ENCODE data around the gene NIPA2.

NIPA2 gene

DNA sequence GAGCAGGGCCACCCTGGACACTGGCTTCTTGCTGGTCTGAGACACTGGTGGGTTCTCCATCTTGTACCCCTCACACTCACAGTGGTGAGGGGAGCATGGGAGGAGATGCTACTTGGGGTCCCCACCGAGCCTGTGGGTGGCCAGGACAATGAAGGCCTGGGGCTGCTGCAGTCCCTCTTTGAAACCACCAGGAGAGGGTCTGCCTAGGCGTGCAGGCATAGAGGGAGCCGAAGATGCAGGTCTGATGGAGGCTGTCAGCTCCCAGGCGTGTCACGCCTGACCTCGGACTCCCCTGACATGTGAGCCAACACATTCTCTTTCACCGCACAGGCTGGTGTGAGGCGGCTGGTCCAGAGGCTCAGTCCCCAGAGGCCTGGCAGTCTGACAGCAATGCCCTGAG lies 39.1 kb downstream of the NIPA2 start:
- no peak for DNase-seq (ENCODE audit: low read depth in 3 of 3)

DNA sequence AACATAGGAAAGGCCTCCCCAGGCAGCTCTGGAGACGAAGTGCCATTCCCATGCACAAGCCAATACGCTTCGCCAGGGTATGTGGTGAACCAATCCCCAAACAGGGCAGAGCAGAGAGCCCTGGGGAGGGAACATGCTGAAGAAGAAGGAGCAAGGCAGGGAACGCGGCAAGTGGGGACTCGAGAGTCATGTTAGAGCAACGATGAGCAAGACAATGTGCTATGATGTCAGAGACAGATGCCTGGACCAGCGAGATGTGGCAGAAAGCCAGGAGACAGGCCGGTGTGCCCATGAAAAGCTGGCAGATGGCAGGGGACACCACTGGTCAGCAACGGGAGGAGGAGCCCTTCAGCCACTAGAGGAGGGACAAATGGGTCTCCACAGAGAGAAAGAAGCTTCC lies 39.6 kb downstream of the NIPA2 start:
- no peak for DNase-seq (ENCODE audit: low read depth in 3 of 3)

DNA sequence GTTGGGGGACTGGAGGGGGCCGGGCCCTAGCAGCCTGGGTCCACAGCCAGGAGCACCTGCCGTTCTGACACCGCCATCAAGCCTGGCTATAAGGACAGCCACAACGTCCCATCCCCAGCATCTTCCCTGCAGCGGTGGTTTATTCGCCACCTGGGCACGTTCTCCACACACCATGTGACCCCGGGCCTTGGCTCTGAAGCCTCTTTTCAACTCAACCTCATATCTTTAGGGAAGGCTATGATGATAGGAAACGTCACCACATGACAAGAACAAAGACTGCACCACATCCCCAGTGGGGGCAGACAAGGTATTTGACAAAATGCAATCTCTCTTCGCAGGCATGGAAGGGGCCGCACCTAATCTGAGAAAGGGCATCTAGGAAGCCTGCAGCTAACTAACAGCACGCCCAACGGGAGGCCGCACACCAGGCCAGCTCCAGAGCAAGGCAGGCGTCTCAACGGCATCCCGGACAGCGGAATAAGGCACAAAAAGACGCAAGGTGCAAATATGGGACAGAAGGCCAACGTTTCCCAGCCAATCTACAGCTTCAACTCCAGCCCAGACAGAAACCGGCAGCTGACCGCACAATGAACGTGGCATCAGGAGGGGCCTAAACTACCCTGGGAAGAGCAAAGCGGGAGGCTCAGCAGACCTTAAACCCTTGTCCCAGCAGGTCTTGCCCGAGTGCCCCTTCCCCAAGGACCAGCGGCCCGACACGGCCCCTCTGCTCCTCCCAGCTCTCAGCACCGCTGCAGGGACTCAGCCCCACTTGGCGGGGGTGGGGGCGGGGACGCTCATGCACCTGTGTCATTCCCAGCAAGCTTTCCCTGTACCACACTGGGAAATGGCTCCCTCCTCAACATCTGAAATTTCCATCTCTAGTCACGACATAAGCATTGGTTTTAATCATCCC lies 41.9 kb downstream of the NIPA2 start:
- no peak for DNase-seq (ENCODE audit: low read depth in 3 of 3)

DNA sequence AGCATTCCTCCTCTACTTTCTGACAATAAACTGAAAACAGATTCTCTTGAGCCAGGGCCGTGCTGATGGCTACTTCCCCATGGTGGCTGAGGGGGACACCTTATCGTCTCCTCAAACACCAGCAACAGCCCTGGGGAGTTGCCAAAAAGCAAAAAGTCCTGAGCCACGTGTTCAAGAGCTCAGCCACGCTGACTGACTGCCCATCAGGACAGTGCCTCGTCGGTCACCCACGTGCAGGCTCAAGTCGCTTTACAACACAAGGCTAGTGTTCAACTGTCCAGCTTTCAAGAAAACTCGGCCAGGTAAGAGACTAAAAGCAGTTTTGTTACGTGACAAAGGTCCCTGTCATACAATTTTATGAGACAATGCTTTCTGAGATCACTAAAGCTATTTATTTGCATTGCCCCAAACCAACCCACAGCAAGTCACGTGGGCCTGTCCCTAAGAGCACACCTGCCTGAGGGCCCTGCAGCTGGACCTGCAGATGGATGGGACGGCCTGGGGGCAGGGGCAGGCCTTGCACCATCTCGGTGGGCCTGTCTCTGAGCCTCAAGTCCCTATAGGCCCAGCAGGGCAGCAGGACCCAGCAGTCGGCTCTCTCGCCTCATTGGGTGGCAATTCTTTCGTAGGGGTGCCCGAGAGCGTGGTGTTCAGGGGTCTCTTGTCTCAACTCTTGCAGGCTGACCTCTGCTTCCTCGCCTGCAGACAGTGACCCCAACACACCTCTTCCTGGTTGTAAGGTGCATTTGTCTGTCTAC lies 42.7 kb downstream of the NIPA2 start:
- no peak for DNase-seq (ENCODE audit: low read depth in 3 of 3)

DNA sequence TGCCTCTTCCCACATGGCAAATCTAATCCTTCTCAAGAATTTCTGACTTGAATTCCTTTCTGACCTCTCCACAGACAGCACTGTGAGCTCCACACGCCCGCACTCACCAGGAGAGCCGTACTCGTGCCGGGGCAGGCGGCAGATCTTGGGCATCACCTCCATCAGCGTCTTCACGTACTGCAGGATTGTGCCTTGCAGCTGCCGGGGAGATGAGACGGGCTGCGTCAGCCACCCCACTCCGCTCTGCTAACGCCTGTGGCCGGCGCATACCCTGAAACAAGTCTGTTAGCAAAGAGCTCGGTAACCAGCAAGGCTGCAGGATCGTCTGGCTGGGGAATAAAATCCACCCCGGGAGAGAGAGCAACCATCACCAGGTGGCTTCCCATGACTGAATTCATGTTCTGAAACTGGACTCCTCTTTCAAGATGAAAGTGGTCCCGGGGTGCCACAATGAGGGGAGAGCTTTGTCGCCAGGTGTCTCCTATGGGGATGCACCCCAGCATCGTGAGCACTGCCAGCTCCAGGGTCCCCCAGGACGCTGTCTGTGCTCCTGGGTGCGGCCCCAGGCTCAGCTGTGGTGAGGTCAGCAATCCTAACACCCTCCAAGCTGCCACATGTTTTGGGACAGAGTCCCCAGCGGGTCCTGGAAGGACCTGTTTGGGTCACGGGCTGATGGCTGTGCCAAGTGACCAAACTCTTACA lies 43.4 kb downstream of the NIPA2 start:
- no peak for DNase-seq (ENCODE audit: low read depth in 3 of 3)

DNA sequence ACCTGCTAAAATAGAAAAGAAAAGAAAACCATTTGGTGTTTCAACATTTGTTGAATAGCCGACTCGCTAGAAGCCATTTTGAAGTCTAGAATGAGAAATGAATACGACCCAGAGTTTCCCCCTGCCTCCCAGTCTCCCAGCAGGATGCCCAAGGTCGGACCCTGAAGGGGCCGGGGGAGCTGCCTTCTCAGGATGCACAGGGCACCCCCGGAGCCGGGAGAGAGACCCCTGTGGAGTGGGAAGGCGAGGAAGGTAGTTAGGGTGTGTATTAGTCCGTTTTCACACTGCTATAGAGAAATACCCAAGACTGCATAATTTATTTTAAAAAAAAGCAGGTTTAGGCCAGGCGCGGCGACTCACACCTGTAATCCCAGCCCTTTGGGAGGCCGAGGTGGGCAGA lies 44.7 kb downstream of the NIPA2 start:
- DNase-seq (ENCODE audit: low read depth in 3 of 3) = no peak

DNA sequence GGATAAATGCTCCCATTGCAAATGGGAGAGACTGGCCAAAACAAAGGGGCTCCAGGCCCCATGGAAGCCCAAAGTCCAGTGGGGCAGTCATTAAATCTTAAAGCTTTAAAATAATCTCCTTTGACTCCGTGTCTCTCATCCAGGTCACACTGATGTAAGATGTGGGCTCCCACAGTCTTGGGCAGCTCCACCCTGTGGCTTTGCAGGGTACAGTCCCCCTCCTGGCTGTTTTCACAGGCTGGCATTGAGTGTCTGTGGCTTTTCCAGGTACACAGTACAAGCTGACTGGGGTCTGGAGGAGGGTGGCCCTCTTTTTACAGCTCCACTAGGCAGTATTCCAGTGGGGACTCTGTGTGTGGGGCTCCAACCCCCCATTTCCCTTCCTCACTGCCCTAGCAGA lies 45.9 kb downstream of the NIPA2 start:
- DNase-seq (ENCODE audit: low read depth in 3 of 3) = no peak

DNA sequence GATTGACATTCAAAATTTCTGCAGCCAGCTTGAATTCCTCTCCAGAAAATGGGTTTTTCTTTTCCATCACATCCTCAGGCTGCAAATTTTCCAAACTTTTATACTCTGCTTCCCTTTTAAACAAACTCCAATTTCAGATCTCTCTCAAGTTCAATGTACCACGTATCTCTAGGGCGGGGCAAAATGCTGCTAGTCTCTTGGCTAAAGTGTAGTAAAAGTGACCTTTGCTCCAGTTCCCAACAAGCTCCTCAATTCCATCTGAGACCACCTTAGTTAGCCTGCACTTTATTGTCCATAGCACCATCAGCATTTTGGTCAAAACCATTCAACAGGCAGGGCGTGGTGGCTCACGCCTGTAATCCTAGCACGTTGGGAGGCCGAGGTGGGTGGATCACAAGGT lies 46.7 kb downstream of the NIPA2 start:
- DNase-seq (ENCODE audit: low read depth in 3 of 3) = no peak

DNA sequence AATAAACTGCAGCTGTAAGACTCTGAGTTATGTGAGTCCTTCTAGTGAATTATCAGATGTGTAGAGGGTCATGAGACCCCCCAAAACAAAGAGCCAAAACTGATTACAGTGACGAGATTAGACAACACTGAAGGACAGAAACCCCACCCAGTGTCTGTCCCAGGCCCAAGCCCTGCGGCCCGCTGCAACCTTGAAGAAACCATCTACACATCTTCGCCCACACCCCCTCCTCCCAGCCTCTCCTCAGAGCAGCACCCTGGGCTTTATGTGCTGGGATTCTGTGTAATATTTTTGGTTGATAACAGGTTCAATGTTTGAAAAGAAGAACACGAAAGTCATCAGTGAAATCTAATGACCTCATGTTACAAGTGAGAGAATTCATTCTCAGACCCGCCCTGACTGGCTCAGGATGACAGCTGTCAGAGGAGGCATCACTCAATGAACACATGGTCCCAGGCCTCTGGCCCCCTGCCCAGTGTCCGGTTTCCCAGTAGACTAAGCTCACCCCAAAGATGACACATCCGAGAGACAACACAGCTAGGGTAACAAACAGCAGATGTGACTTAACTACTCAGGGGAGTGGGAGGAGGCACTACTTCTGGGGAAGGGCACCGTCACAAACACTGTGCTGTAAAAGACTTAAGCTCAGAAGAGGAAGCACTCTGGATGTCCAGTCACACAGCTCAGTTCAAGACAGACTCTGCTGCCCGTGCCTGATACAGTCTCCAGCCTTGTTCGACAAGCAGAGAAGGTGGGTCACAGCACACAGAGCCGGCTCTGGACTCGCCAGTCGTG lies 48.9 kb downstream of the NIPA2 start:
- no peak for DNase-seq (ENCODE audit: low read depth in 3 of 3)

DNA sequence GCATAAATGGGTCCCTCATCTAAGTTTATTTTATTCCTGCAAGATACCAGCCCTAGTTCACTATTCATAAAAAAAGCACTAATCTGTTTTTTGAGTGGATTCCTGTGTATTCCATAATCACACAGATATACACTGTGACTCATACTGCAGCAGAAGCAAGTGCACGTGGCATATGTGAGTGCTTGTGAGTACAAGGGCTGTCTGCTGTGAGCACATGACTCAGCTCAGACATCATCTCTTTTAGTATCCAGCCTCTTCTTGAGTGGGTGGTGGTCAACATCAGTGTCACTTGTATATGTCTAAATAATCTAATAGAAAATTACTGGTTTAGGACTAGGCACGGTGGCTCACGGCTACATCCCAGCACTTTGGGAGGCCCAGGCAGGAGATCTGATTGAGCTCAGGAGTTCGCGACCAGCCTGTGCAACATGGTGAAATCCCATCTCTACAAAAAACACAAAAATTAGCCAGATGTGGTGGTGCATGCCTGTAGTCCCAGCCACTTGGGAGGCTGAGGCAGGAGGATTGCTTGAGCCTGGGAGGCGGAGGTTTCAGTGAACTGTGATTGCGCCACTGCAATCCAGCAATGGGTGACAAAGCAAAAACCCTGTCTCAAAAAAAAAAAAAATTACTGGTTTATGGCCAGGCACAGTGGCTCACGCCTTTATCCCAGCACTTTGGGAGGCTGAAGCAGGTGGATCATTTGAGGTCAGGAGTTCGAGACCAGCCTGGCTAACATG lies 49.8 kb downstream of the NIPA2 start:
- DNase-seq (ENCODE audit: low read depth in 3 of 3) = no peak

DNA sequence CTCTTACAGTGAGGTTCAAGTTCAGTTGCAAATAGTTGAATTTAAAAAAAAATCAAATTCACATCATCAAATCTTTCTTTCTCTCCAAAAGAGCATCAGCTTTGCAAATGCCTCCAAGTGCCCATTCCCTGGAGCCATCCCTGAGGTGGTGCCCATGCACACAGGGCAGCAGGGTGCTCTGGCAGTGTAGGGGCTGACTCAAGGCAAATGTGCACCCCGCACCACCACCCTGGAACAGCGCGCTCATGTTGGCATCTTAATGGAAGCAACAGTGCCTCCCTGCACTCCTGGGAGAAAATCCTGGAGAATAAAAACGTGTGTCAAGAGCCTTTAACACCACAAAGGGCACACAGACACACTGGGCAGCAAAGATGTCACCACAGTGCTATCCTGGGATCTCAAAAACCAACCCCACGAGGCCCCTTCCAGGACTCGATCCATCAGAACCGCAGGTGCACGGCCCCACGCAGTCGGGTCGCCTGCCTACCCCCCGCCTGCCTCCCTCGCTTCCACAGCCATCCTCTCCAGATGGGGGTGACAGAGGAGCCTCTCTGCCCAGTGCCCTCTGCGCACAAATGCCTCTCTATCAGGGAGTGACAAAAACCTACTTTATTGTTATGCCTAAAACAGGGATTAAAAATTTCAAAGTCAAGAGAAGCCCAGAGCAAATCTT lies 50.8 kb downstream of the NIPA2 start:
- no peak for DNase-seq (ENCODE audit: low read depth in 3 of 3)

DNA sequence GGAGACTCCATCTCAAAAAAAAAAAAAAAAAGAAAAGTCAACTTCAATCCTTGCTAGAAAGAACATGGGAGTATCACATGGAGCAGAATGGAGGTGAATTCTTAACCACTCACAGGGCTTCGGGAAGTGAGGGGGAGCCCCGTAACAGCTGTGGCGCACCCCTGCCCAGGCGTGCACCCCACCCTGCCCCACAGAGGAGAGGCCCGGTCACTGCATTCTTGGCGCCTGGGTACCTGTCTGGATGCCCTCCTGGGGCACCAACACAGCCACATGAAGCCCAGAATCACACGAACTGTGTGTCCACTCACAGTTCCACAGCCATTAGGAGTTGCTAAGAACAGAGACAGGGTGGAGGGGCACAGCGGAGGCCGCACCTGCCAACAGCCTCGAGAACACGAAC lies 51.8 kb downstream of the NIPA2 start:
- DNase-seq (ENCODE audit: low read depth in 3 of 3) = no peak

DNA sequence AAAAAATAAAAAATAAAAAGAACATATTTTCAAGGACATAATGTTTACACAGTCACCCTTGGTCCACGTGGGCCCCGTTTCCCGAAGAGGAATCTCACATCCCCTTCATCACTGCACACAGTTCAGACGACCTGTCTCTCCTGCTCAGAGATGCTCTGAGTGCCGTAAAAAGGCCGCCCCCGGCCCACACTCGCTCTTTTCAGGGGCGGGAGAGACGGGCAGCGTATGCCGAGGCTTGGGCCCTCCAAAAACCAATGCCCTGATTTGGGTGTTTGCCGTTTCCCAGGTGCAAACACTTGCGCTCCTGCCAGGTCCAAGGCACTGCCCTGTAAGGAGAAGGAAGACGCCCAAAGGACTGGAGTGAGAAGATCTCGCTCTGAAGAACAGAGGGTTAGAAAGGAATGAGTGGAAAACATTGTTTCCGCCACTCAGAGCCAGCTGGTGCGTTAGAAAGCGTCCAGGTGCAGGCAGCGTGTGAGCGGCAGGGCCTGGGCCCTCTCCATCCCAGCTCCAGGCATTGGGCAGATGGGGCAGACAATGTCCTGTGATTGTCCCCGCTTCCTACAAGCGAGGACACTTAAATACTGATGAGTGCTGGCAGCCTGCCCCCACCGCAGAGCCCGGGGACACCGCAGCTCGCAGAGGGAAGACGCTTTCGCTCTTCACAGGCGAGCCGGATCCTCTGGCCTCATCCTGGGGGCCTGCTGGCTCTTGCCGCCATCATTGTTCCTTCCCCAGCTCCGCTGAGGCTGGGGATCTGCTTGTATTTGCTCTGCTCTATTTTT lies 53.2 kb downstream of the NIPA2 start:
- no peak for DNase-seq (ENCODE audit: low read depth in 3 of 3)

DNA sequence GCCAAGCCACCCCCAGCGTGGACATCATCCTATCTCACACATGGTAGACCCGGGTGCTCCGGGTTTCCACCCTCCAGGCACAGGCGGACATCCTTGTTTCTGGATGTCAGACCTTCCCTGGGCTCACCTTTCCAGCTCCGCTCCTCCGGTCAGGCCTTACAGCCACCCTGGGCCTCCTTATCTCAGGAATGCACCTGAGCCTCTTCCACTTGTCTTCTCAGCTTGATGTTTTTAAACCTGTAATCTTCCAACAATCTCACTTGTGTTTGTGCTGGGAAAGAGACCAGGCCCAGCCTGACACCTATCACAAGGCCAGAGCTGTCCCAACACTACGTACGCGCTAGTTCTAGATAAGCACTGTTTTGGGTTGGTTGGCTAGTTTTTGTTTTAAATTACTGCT lies 53.9 kb downstream of the NIPA2 start:
- DNase-seq (ENCODE audit: low read depth in 3 of 3) = no peak

DNA sequence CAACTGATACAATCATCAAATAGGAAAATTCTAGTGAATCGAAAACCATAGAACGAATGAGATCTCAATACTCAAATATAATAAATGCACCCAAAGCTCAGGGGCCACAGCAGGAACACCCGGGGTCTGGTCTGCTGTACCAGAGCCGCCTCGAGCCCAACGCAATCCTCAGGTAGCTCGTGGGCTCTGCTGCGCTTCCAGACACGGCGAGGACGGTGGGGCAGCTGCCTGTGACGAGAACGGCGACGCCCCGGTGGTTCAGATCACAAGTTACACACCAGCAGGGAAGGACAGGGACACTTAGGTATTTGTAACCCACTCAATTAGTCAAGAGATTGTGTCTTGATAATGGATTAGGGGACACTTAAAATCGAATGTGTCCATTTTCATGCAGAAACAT lies 54.6 kb downstream of the NIPA2 start:
- no peak for DNase-seq (ENCODE audit: low read depth in 3 of 3)

DNA sequence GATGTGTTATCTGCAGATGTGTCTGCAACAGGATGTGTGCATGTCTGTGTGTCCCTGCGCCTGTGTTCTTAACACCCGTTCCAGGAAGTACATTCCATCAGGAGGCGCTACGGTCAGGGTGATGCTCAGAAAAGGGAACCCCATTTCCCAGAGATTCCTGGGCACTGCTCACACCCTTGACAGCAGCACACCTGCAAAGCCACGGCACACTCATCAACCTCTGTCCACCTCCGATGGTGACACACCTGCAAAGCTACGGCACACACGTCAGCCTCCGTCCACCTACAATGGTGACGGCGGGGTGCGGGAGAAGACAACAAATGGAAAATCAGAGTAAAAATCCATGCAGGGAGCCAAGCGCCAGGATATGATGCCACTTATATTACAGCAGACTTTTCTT lies 55.4 kb downstream of the NIPA2 start:
- no peak for DNase-seq (ENCODE audit: low read depth in 3 of 3)

DNA sequence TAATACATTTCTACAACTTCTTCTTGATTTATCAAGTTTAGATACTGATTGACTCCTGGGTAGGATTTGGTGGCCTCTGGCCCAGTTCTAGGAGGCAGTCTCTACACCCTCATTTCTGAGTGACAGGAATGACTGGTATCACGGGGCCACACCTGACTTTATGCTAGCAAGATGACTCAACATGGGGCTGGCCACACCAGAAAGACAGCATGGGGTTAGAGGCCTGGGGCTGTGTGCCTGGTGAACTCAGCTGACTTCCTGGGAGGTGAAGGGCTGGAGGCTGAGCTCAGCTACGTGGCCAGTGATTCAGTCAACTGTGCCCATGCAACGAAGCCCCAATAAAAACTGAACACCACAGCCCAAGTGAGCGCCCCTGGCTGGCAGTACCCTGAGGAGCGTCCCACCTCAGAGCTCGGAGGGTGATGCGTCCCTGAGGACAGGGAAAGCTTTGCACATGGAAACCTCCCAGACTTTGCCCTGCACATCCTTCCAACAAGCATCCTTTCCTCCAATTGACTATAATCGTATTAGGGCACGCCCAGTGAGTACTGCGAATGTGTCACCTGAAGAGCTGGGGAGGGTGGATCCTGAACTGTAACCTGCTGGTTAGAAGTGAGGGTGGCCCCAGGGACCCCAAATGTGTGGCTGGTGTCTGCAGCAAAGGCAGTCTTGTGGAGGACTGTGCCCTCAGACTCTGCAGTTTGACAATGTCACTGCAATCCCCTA lies 57.2 kb downstream of the NIPA2 start:
- DNase-seq (ENCODE audit: low read depth in 3 of 3) = peak in 2 of 3 donors; percentile 6 to 36

DNA sequence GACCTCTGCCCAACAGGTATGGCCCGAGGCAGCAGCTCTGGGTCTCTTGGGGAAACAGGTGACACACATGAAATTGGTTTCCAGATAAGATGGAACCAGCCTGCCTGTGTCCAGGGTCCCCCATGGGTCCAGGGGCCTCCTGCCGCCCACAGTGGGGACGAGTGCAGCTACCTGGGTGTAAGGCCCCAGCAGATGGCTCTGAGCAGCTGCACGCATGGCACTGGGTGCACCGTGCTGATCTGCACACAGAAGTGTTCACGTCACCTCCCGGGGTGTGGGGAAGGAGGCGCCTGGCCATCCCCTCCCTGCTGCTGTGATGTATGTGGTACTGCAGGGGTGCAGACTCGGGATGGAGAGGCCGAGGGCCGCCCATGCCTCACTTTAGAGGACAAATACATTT lies 63.6 kb downstream of the NIPA2 start:
- DNase-seq (ENCODE audit: low read depth in 3 of 3) = no peak

DNA sequence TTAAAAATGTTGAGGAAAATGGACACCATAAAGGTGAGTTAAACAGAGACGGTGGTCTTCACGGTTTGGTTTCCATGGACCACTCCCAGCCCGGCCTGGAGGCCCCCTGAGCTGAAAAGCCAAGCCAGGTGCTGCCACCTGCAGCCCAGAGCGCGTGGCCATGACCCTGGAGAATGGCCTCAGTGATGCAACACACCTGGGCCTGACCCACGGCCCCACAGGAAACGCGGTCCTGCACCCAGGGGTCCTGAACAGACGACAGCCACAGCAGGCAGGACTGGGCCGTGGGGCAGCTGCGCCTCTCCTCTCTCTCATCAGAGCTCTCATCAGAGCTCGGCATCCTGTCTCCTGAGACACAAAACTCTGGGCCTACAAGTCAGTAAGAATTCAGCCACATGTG lies 64.1 kb downstream of the NIPA2 start:
- no peak for DNase-seq (ENCODE audit: low read depth in 3 of 3)
